GM23248 (cell line): Measurements from ENCODE around the gene NAA80. TPM values are rescaled to one million over a fixed set of nuclear protein-coding genes. Genes with fewer than 3 reads are reported as not detected.
"Not testable (repeated sequence)": the region's sequence is repeated elsewhere in the genome, so short reads cannot be mapped to it uniquely, and the experiment has no call there.

ENCODE experiments used
- DNase-seq: peaks from one replicate; pipeline ENCODE4 v3.0.0-alpha.2; 2015
- H2AFZ ChIP-seq: fragments of 200-600 bp; sonication (generic); 2 replicates; pipeline ENCODE4 v1.6.1; 2016; ENCODE audit warnings: antibody characterized with exemption
- H3F3A ChIP-seq: fragments of 200-600 bp; sonication (generic); 2 replicates; pipeline ENCODE4 v1.6.1; 2016; ENCODE audit warnings: mild to moderate bottlenecking, antibody characterized with exemption, mixed run types; ENCODE audit not compliant: insufficient read depth
- H3K27ac ChIP-seq: fragments of 200-600 bp; sonication (generic); 2 replicates; pipeline ENCODE4 v1.5.1; 2016; ENCODE audit warnings: mild to moderate bottlenecking
- H3K27me3 ChIP-seq: fragments of 200-600 bp; sonication (generic); replicated peaks from 2 replicates; pipeline ENCODE4 v1.6.1; 2016; ENCODE audit warnings: mild to moderate bottlenecking; ENCODE audit not compliant: insufficient read depth
- H3K36me3 ChIP-seq: fragments of 200-600 bp; sonication (generic); 2 replicates; pipeline ENCODE4 v1.6.1; 2016; ENCODE audit warnings: low read depth, mild to moderate bottlenecking
- H3K4me1 ChIP-seq: fragments of 200-600 bp; sonication (generic); 2 replicates; pipeline ENCODE4 v1.6.1; 2016; ENCODE audit warnings: mild to moderate bottlenecking; ENCODE audit not compliant: insufficient read depth
- H3K4me2 ChIP-seq: fragments of 200-600 bp; sonication (generic); one replicate; pipeline ENCODE4 v1.6.1; 2016; ENCODE audit warnings: mild to moderate bottlenecking; ENCODE audit not compliant: unreplicated experiment
- H3K4me3 ChIP-seq: fragments of 200-600 bp; sonication (generic); 2 replicates; pipeline ENCODE4 v1.5.1; 2016; ENCODE audit warnings: mild to moderate bottlenecking
- H3K79me2 ChIP-seq: fragments of 200-600 bp; sonication (generic); 2 replicates; pipeline ENCODE4 v1.6.1; 2016; ENCODE audit warnings: mild to moderate bottlenecking; ENCODE audit not compliant: insufficient read depth
- H3K9ac ChIP-seq: fragments of 200-600 bp; sonication (generic); 2 replicates; pipeline ENCODE4 v1.6.1; 2016; ENCODE audit warnings: mild to moderate bottlenecking
- H3K9me2 ChIP-seq: fragments of 200-600 bp; sonication (generic); 2 replicates; pipeline ENCODE4 v1.6.1; 2016; ENCODE audit warnings: mixed run types, mild to moderate bottlenecking, moderate library complexity; ENCODE audit not compliant: insufficient read depth
- H3K9me3 ChIP-seq: fragments of 200-600 bp; sonication (generic); one replicate; pipeline ENCODE4 v1.6.1; 2017; ENCODE audit warnings: low read depth
- H4K20me1 ChIP-seq: fragments of 200-600 bp; sonication (generic); 2 replicates; pipeline ENCODE4 v1.6.0; 2016; ENCODE audit not compliant: insufficient read depth
- EZH2 ChIP-seq: fragments of 200-600 bp; sonication (generic); IDR thresholded peaks from 2 replicates; pipeline ENCODE4 v1.6.1; 2018; ENCODE audit warnings: antibody characterized with exemption, mild to moderate bottlenecking; ENCODE audit not compliant: insufficient read depth, poor library complexity, severe bottlenecking
- EZH2phosphoT487 ChIP-seq: fragments of 200-600 bp; sonication (generic); IDR thresholded peaks from 2 replicates; pipeline ENCODE4 v1.6.1; 2018; ENCODE audit warnings: antibody characterized with exemption, moderate library complexity, mild to moderate bottlenecking, low read depth; ENCODE audit not compliant: insufficient read depth
- WGBS, 2 experiments: methylation state at CpG; one replicate each; pipeline ENCODE4 v1.1.6; 2015 to 2017; ENCODE audit warnings: low lambda C conversion rate in 2 of 2, low coverage in 1 of 2; ENCODE audit errors: missing lambda C conversion rate in 2 of 2; 5-methylcytosine and 5-hydroxymethylcytosine counted together
- in situ Hi-C: fragments of 300-500 bp; cut with MboI; formaldehyde crosslinking; loops from 2 replicates; pipeline ENCODE4 v1.15.0; 2020
- polyA plus RNA-seq: library from polyadenylated mRNA; unstranded; fragments of >200 nt; fragmentation: Nextera tagmentation; extraction: Ambion mirVana; gene quantifications from 2 replicates; pipeline ENCODE4 v1.2.1, GENCODE V29; 2016
- total RNA-seq: library from RNA; depleted of rRNA; stranded (reverse); fragments of >200 nt; shearing (Covaris generic); gene quantifications from 2 replicates; pipeline ENCODE4 v1.2.3, GENCODE V29; 2014

NAA80 gene
- total and polyA plus RNA-seq, 2 experiments from 2014 or later = 7.8 to 10.8 TPM

- Histone ChIP-seq H3K36me3 (no peaks in the 10 kb centered on the region; the same call in 1 of the 2 replicates), H3K9me3 (no peaks in the 10 kb centered on the region), H3K27ac (no peak overlapping the region), H3F3A (no peaks in the 10 kb centered on the region), H3K79me2 (peaks cover 28% of the 10 kb centered on the region), H3K9me2 (no peaks in the 10 kb centered on the region), H3K4me2 (no peak overlapping the region), H3K4me1 (peaks cover 5% of the 10 kb centered on the region; the same call in 1 of the 2 replicates), H3K27me3 (no peaks in the 10 kb centered on the region), H4K20me1 (no peaks in the 10 kb centered on the region), H3K9ac (no peak overlapping the region), H2AFZ (no peak overlapping the region), H3K4me3 (no peak overlapping the region)
- no peak for DNase-seq
- in situ Hi-C loops = no loop called here
- 91 to 95% methylated on average over 23 of the region's 23 CpGs for WGBS, 2 experiments
- no peak for TF ChIP-seq EZH2phosphoT487
- TF ChIP-seq EZH2 = no peak
These were observed 10.7 kb downstream of the NAA80 start for GRCh38 chr3:50288387-50289007.

DNA sequence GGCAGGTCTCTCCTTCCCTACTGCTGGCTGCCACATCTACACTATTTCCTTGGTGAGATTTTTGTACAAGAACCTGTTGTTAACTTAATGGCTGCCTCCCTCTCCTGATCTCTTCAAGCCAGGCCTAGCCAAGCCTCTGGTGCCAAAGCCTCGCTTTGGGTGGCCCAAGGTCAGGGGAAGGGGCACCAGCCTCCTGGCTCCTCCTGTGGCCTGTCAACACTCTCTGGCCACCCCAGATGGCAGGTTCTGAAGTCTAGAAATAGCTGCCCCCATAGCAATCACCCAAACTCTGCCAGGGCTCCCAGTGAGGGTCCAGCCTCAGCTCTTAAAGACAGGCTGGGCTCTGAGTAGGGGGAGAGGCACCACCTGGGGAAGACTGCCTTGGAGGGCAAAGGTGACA, 11.9 kb downstream of the NAA80 start:
- in situ Hi-C loops = no loop called here

GRCh38 chr3:50286322-50287227, 12.6 kb downstream of the NAA80 start:
- Histone ChIP-seq H4K20me1 (no peaks in the 10 kb centered on the region), H3K4me2 (no peak overlapping the region), H2AFZ (no peak overlapping the region), H3K4me3 (no peak overlapping the region), H3K79me2 (peaks cover 21% of the 10 kb centered on the region), H3K36me3 (no peaks in the 10 kb centered on the region; the same call in 1 of the 2 replicates), H3K27me3 (no peaks in the 10 kb centered on the region), H3K9me3 (no peaks in the 10 kb centered on the region), H3K27ac (no peak overlapping the region), H3K9me2 (no peaks in the 10 kb centered on the region), H3K4me1 (no peaks in the 10 kb centered on the region; the same call in 1 of the 2 replicates), H3F3A (no peaks in the 10 kb centered on the region), H3K9ac (no peak overlapping the region)
- TF ChIP-seq EZH2phosphoT487 = no peak
- in situ Hi-C loops = no loop called here
- WGBS, 2 experiments = 86 to 87% methylated on average over 28 of the region's 28 CpGs
- DNase-seq = no peak

More for the DNA sequence above, 11.9 kb downstream of the NAA80 start:
- no peak for DNase-seq
- Histone ChIP-seq H3K4me3 (no peak overlapping the region), H3K4me2 (no peak overlapping the region), H3K9ac (no peak overlapping the region), H4K20me1 (no peaks in the 10 kb centered on the region), H3F3A (no peaks in the 10 kb centered on the region), H3K36me3 (no peaks in the 10 kb centered on the region; the same call in 1 of the 2 replicates), H3K4me1 (no peaks in the 10 kb centered on the region; the same call in 1 of the 2 replicates), H3K27me3 (no peaks in the 10 kb centered on the region), H3K27ac (no peak overlapping the region), H3K9me2 (no peaks in the 10 kb centered on the region), H3K9me3 (no peaks in the 10 kb centered on the region), H3K79me2 (peaks cover 28% of the 10 kb centered on the region), H2AFZ (no peak overlapping the region)
- 100% methylated on average over 1 of the region's 1 CpG for WGBS, 2 experiments
- no peak for TF ChIP-seq EZH2
- no peak for TF ChIP-seq EZH2phosphoT487

- H3K27ac ChIP-seq, H3K79me2 ChIP-seq, H3K4me3 ChIP-seq, H3K27me3 ChIP-seq, H3K9me2 ChIP-seq, H3K9me3 ChIP-seq, DNase-seq, in situ Hi-C loops, H3F3A ChIP-seq, H3K4me1 ChIP-seq, H3K4me2 ChIP-seq, H3K36me3 ChIP-seq, H2AFZ ChIP-seq, H3K9ac ChIP-seq, H4K20me1 ChIP-seq: not testable (repeated sequence)
- 77 to 80% methylated on average over 6 of the region's 6 CpGs for WGBS, 2 experiments
These were observed 15.1 kb downstream of the NAA80 start for GRCh38 chr3:50284121-50284520.
